ENCODE data around the gene NEBL. TPM values are rescaled to one million over a fixed set of nuclear protein-coding genes. Genes with fewer than 3 reads are reported as not detected.

NEBL gene
- total and polyA plus RNA-seq, 2 of the 4 experiments (the other 2 are of a cell fraction), result under 0.01 TPM

GRCh38 chr10:20809631-20810030 lies 87.5 kb downstream of the NEBL start:
- H2AK5ac ChIP-seq (ENCODE audit: low read depth, low read length), result no peak overlapping the region
- H4K5ac ChIP-seq (ENCODE audit: low read depth, low read length), result no peak overlapping the region
- no peak overlapping the region for H3K9ac ChIP-seq (ENCODE audit: low read depth, low read length)
- H4K20me1 ChIP-seq (ENCODE audit: insufficient read depth, low read length), result no peaks in the 10 kb centered on the region
- H3K36me3 ChIP-seq (ENCODE audit: control insufficient read depth, insufficient read depth, low read length), result no peaks in the 10 kb centered on the region
- no peak overlapping the region for H3K4me3 ChIP-seq (ENCODE audit: insufficient read depth, low read depth, low read length)
- no peak overlapping the region for H3K4ac ChIP-seq (ENCODE audit: low read depth, low read length)
- dilution Hi-C loops (cut with HindIII; ENCODE audit: low sequenced_read_pairs, unreplicated experiment) (no loop called here), in situ Hi-C loops (cut with MboI; ENCODE audit: low sequenced_read_pairs) (no loop called here), intact Hi-C loops (cut with micrococcal nuclease) (no loop called here)
- H3K18ac ChIP-seq (ENCODE audit: low read depth, low read length), result no peak overlapping the region
- H3K27me3 ChIP-seq (ENCODE audit: control insufficient read depth, insufficient read depth, low read length), result no peaks in the 10 kb centered on the region
- BruUV-seq (replicated peaks), result no TSS peak
- H3K56ac ChIP-seq (ENCODE audit: extremely low read depth, insufficient read depth, low read length), result no peak overlapping the region
- H3K4me2 ChIP-seq (ENCODE audit: low read depth, low read length), result no peak overlapping the region
- POLR2A ChIA-PET (ENCODE audit: unreplicated experiment), result no interaction called here
- no peaks in the 10 kb centered on the region for H3K79me1 ChIP-seq (ENCODE audit: low read depth in 1 of 2, low read length in 2 of 2)
- DNase-seq, result no peak
- no peak overlapping the region for H3K27ac ChIP-seq (ENCODE audit: insufficient read depth, low read length)
- TF ChIP-seq CHD1 (IDR thresholded peaks at IDR 0.05; ENCODE audit: low read depth, low read length) (no peak), RAD21 (IDR thresholded peaks at IDR 0.05; ENCODE audit: low read length) (no peak), BHLHE40 (IDR thresholded peaks at IDR 0.05; ENCODE audit: low read depth, low read length) (no peak)
- H3K9me1 ChIP-seq (ENCODE audit: insufficient read depth, low read length), result no peaks in the 10 kb centered on the region
- H2AK9ac ChIP-seq (replicated peaks; ENCODE audit: low read depth, low read length, poor library complexity), result no peak overlapping the region
- CTCF ChIA-PET, result no interaction called here
- H2BK15ac ChIP-seq (ENCODE audit: low read depth, low read length), result no peak overlapping the region
- WGBS, 2 experiments (ENCODE audit: extremely low coverage in 2 of 2, insufficient read length in 1 of 2), result no CpG with 5 or more reads among the region's 2 CpGs
- ATAC-seq (ENCODE audit: low read depth), result no peak
- no peak overlapping the region for H3K23ac ChIP-seq (ENCODE audit: low read depth, low read length)
- H2BK120ac ChIP-seq (ENCODE audit: low read depth, low read length), result no peak overlapping the region
- no peak overlapping the region for H4K91ac ChIP-seq (ENCODE audit: insufficient read depth, low read depth, low read length)
- H3K9me3 ChIP-seq (ENCODE audit: control insufficient read depth, insufficient read depth, low read length), result peaks cover 2% of the 10 kb centered on the region; the same call in 1 of the 2 replicates
- no peak overlapping the region for H2AFZ ChIP-seq (replicated peaks; ENCODE audit: low read length, poor library complexity)
- no peak overlapping the region for H3K14ac ChIP-seq (replicated peaks; ENCODE audit: low read depth, low read length)
- H2BK5ac ChIP-seq (ENCODE audit: low read depth, low read length, poor library complexity, severe bottlenecking), result no peak overlapping the region
- H3K4me1 ChIP-seq (ENCODE audit: control insufficient read depth, insufficient read depth, low read length), result no peaks in the 10 kb centered on the region
- H2BK20ac ChIP-seq (ENCODE audit: low read depth, low read length), result no peak overlapping the region
- no peak overlapping the region for H4K8ac ChIP-seq (ENCODE audit: low read depth in 2 of 2, low read length in 2 of 2)

Data from IMR-90 (cell line).